Thoracic aorta (tissue), 2 donors: Measurements from ENCODE around the gene FAM83G. TPM values are rescaled to one million over a fixed set of nuclear protein-coding genes. Genes with fewer than 3 reads are reported as not detected.
A peak's percentile ranks its signal among the peaks of the same experiment; 100 is the strongest.

Experiments used
- ATAC-seq: fragments of 150-250 bp; one replicate; pipeline ENCODE4 v1.8.0; 2017; ENCODE audit warnings: low read depth; ENCODE audit not compliant: insufficient number of reproducible peaks, low FRiP score
- DNase-seq: peaks from one replicate; pipeline ENCODE4 v3.0.0-alpha.2; 2020; ENCODE audit warnings: low spot score
- H3K27ac ChIP-seq, 2 donors: fragments of 200-600 bp; sonication (generic); 1 replicate in 1 of 2; 2 replicates in 1 of 2; pipeline ENCODE4 v1.5.1; 2016; ENCODE audit warnings: mild to moderate bottlenecking in 2 of 2, moderate library complexity in 2 of 2
- H3K27me3 ChIP-seq: fragments of 200-600 bp; sonication (generic); replicated peaks from 2 replicates; pipeline ENCODE4 v1.6.0; 2016; ENCODE audit warnings: mild to moderate bottlenecking; ENCODE audit not compliant: insufficient read depth
- H3K36me3 ChIP-seq: fragments of 200-600 bp; sonication (generic); one replicate; pipeline ENCODE4 v1.5.1; 2016
- H3K4me1 ChIP-seq, 2 donors: fragments of 200-600 bp; sonication (generic); 1 replicate in 1 of 2; 2 replicates in 1 of 2; pipeline versions ENCODE4 v1.5.1 to v1.6.0; 2016; ENCODE audit warnings: low read depth in 2 of 2, mild to moderate bottlenecking in 1 of 2; ENCODE audit not compliant: control insufficient read depth in 1 of 2
- H3K4me3 ChIP-seq: fragments of 200-600 bp; sonication (generic); 2 replicates; pipeline ENCODE4 v1.5.1; 2016; ENCODE audit warnings: mild to moderate bottlenecking
- H3K9me3 ChIP-seq: fragments of 200-600 bp; sonication (generic); 2 replicates; pipeline ENCODE4 v1.5.1; 2016
- total RNA-seq, 2 donors: library from RNA; depleted of rRNA; stranded (reverse); fragments of >200 nt; gene quantifications; one replicate each; pipeline versions ENCODE4 v1.1.0 to v1.2.3, GENCODE V29; 2016
- TF ChIP-seq, protein P1 (sequence below): fragments of 200-600 bp; sonication (generic); IDR thresholded peaks from one replicate; pipeline ENCODE4 v1.5.1; 2019; ENCODE audit warnings: antibody characterized with exemption

The FAM83G gene
- total RNA-seq, 2 donors from 2014 or later = 10.8 to 19.8 TPM

GRCh38 chr17:19002805-19003542 is 1.6 kb downstream of the FAM83G start:
- peaks cover 7 to 26% of the 10 kb centered on the region in 2 donors for H3K4me1 ChIP-seq
- peak overlapping the region; percentile 93 for H3K4me3 ChIP-seq
- H3K27me3 ChIP-seq = no peaks in the 10 kb centered on the region
- TF ChIP-seq, protein P1, sequence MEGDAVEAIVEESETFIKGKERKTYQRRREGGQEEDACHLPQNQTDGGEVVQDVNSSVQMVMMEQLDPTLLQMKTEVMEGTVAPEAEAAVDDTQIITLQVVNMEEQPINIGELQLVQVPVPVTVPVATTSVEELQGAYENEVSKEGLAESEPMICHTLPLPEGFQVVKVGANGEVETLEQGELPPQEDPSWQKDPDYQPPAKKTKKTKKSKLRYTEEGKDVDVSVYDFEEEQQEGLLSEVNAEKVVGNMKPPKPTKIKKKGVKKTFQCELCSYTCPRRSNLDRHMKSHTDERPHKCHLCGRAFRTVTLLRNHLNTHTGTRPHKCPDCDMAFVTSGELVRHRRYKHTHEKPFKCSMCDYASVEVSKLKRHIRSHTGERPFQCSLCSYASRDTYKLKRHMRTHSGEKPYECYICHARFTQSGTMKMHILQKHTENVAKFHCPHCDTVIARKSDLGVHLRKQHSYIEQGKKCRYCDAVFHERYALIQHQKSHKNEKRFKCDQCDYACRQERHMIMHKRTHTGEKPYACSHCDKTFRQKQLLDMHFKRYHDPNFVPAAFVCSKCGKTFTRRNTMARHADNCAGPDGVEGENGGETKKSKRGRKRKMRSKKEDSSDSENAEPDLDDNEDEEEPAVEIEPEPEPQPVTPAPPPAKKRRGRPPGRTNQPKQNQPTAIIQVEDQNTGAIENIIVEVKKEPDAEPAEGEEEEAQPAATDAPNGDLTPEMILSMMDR = no peak
- H3K36me3 ChIP-seq = no peaks in the 10 kb centered on the region
- no peak for DNase-seq
- peak; percentile 9 for ATAC-seq
- H3K9me3 ChIP-seq = no peaks in the 10 kb centered on the region
- H3K27ac ChIP-seq = peak overlapping the region; percentile 77 to 78

GRCh38 chr17:19001907-19002590 is 2.5 kb downstream of the FAM83G start:
- DNase-seq (no peak), ATAC-seq (no peak)
- peak overlapping the region in 1 of 2 donors; percentile 31 for H3K27ac ChIP-seq
- TF ChIP-seq, protein P1 = no peak
- H3K4me3 ChIP-seq = no peak overlapping the region
- no peaks in the 10 kb centered on the region for H3K36me3 ChIP-seq
- peaks cover 7 to 26% of the 10 kb centered on the region in 2 donors for H3K4me1 ChIP-seq
- H3K27me3 ChIP-seq = no peaks in the 10 kb centered on the region
- no peaks in the 10 kb centered on the region for H3K9me3 ChIP-seq

GRCh38 chr17:19000531-19001325 is 3.8 kb downstream of the FAM83G start:
- no peak for ATAC-seq
- Histone ChIP-seq H3K9me3 (peaks cover 5% of the 10 kb centered on the region), H3K36me3 (no peaks in the 10 kb centered on the region), H3K4me3 (no peak overlapping the region), H3K27ac (no peak overlapping the region), H3K27me3 (no peaks in the 10 kb centered on the region), H3K4me1 (peaks cover 7 to 26% of the 10 kb centered on the region in 2 donors)
- TF ChIP-seq, protein P1 = no peak
- no peak for DNase-seq

- peaks cover 9% of the 10 kb centered on the region for H3K9me3 ChIP-seq
- H3K27ac ChIP-seq = no peak overlapping the region
- ATAC-seq = no peak
Observed at GRCh38 chr17:18999911-19000310, 4.7 kb downstream of the FAM83G start.

More at GRCh38 chr17:18999911-19000310, 4.7 kb downstream of the FAM83G start:
- no peak for DNase-seq
- Histone ChIP-seq H3K36me3 (no peaks in the 10 kb centered on the region), H3K27me3 (no peaks in the 10 kb centered on the region), H3K4me1 (peaks cover 7 to 23% of the 10 kb centered on the region in 2 donors), H3K4me3 (no peak overlapping the region)
- TF ChIP-seq, protein P1 = no peak
